GM21526 (cell line): ENCODE measurements around the gene PPARD.
"Not testable (repeated sequence)": the region's sequence is repeated elsewhere in the genome, so short reads cannot be mapped to it uniquely, and the experiment has no call there.

ENCODE experiments used
- ATAC-seq: cut with Tn5 transposase; IDR thresholded peaks from one replicate; pipeline ENCODE4 v1.9.1; 2021; ENCODE audit warnings: moderate library complexity; ENCODE audit not compliant: unreplicated experiment, low FRiP score

The PPARD gene

GRCh38 chr6:35403544-35404442 is 61.4 kb downstream of the PPARD start:
- ATAC-seq, result no peak

- no peak for ATAC-seq
Observed at GRCh38 chr6:35406711-35407485, 64.5 kb downstream of the PPARD start.

DNA sequence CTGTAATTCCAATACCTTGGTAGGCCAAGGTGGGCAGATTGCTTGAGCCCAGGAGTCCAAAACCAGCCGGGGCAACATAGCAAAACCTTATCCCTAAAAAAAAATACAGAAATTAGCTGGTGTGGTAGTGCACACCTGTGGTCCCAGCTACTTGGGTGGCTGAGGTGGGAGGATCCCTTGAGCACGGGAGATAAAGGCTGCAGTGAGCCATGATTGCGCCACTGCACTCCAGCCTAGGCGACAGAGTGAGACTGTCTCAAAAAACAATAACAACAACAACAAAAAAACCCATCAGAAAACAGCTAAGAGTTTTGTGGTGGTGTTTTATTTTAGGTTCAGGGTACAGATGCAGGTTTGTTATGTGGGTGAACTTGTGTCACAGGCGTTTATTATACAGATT is 66.9 kb downstream of the PPARD start:
- ATAC-seq, result no peak

DNA sequence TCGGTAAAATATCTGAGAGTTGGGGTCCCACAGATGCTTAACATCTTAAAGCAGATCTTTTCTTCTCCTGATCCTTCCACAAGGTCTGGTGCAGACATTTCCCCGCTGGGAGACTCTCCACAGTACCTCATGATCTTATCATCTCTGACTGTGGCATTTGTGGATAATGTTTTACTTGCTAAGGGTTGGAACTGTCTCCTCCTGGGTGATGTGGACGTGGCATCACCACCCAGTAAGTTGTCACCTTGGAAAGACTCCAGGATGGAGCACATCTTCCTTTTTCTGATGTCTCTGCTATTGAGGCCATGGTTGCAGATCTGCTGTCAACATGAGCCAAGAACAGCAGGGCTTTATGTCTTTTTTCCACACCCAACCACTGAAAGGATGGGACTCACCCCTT is 67.8 kb downstream of the PPARD start:
- ATAC-seq, result no peak

GRCh38 chr6:35411066-35411465 is 68.7 kb downstream of the PPARD start:
- no peak for ATAC-seq

- ATAC-seq, result no peak
Observed at GRCh38 chr6:35412102-35412501, 69.7 kb downstream of the PPARD start.

DNA sequence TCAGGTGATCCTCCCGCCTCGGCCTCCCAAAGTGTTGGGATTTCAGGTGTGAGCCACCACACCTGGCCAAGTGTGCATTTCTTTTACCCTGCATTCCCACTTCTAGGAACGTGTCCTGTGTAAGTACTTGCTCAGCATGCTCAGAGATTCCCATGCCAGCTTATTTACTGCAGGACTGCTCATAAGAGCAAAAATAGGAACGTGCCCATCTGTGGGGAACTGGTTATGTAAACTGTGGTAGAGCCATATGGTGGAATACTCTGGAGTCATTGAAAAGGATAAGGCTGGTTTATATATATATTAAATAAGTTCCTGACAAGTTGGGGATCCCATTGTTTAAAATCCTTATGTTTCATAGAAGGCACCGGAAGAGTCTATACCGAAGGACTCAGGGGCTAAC is 71.6 kb downstream of the PPARD start:
- ATAC-seq, result no peak

DNA sequence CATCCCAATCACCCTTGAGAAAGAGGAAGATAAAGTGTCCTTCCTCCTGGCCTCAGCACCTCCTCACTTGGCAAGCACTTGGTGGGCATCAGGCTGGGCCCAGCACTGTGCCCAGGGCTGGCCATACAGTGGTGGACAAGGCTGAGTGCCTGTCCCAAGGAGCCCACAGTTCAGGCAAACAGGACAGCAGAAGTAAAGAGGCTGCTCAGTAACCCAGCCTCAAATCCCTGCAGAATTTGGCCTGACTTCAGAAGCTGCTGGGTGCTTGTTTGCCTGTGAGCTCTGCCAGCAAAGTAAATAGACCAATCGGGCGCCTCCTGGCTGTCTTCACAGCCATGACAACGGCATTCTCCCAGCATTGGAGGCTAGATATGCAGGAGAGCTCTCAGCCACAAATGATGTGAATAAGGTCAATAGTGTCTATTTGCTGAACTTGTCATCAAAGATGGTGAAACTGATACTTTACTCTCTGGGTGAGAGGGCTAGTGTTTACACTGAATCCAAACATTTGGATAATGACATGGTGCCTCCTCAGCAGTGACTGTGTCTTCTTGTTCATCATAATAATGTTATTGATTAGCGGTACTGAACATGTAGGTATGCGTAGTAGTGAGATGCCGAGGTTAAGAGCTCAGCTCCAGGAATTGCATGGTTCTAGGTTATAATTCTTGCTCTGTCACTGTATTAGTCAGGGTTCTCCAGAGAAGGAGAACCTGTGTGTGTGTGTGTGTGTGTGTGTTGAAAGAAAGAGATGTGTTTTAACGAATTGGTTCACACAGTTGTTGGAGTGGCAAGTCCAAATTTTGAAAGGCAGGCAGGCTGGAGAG is 72.9 kb downstream of the PPARD start:
- no peak for ATAC-seq

- no peak for ATAC-seq
Observed at GRCh38 chr6:35417979-35418661, 75.8 kb downstream of the PPARD start.

DNA sequence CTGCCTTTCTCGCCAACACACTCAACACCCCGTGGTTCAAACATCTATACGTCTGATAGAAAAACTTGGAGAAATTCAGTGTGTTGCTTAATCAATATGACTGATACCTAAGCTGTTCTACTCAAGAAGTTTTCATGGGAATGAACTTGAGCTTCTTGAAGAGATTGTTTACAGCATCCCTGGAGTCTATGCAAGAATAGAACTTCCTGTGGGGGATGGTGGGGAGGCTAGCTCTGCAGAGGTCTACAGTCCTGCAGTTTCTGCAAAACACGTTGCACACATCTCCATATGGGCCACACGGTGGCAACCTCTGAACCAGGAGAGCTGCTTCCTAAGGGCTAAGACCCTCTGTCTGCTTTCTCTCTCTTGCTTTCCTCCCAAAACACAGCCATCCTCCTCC is 77.1 kb downstream of the PPARD start:
- ATAC-seq, result no peak

DNA sequence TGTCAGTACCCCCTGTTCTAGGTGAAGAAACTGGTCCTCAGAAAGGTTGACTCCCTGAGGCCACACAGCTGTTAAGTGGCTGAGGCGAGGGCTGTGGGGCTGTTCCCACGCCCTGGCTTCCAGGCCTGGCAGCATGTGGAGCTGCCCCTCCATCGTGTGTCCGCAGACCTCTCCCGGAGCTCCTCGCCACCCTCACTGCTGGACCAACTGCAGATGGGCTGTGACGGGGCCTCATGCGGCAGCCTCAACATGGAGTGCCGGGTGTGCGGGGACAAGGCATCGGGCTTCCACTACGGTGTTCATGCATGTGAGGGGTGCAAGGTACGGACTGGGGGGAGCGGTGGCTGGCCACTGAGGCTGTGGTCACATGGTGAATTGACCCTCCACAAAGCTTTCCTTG is 77.6 kb downstream of the PPARD start:
- ATAC-seq, result no peak

- ATAC-seq, result no peak
Observed at GRCh38 chr6:35425284-35425683, 82.9 kb downstream of the PPARD start.

- ATAC-seq, result no peak
Observed at GRCh38 chr6:35426074-35426473, 83.7 kb downstream of the PPARD start.

DNA sequence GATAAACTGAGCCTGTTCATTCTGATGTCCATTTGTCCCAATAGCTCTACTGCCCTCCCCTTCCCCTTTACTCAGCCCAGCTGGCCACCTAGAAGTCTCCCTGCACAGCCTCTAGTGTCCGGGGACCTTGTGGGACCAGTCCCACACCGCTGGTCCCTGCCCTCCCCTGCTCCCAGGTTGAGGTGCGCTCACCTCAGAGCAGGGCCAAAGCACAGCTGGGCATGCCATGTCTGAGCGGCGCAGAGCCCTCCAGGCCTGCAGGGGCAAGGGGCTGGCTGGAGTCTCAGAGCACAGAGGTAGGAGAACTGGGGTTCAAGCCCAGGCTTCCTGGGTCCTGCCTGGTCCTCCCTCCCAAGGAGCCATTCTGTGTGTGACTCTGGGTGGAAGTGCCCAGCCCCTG is 85.1 kb downstream of the PPARD start:
- no peak for ATAC-seq

DNA sequence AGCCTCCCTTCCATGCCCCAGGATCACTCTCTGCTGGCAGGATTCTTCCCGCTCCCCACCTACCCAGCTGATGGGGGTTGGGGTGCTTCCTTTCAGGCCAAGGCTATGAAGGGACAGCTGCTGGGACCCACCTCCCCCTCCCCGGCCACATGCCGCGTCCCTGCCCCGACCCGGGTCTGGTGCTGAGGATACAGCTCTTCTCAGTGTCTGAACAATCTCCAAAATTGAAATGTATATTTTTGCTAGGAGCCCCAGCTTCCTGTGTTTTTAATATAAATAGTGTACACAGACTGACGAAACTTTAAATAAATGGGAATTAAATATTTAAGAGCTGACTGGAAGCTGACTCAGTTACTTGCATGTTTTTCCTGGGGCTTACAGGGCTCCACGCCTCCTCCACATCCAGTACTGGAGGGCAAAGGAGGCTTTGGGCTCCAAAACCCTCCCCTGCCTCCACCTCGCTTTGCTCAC is 85.5 kb downstream of the PPARD start:
- no peak for ATAC-seq

DNA sequence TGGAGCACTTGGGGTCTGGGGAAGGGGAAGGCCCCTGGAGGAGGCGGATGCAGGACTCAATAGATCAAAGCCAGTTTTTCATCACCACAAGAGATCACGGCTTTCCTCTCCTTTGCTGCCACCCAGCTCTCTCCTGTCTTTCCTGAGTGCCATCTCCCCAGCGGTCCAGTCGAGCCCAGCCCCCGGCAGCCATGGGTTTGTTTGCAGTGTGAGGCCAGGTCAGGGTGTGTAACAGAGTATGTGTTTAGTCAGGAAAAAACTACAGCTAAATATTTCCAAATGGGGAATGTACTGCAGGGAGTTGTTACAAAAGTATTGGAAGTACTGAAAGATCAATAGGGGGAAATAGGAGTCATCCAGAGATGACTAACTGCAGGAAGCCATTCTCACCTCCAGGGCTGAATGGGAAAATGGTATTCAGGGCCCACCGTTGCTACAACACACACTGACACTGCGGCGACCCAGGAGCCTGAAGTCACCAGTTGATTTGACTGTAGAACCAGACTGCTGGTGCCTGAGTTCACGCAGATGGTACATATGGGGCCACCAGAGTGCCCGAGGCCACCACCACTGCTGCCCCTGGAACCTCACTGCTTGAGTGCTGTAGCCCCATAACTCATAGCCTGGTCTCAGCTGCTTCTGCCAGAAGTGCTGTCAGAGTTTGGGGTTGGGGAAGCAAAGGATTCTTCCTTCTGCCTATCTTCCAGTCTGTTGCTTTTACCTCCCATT is 86.2 kb downstream of the PPARD start:
- ATAC-seq, result no peak

- no peak for ATAC-seq
Observed at GRCh38 chr6:35429463-35429862, 87.1 kb downstream of the PPARD start.

GRCh38 chr6:35432291-35432690 is 89.9 kb downstream of the PPARD start:
- no peak for ATAC-seq

DNA sequence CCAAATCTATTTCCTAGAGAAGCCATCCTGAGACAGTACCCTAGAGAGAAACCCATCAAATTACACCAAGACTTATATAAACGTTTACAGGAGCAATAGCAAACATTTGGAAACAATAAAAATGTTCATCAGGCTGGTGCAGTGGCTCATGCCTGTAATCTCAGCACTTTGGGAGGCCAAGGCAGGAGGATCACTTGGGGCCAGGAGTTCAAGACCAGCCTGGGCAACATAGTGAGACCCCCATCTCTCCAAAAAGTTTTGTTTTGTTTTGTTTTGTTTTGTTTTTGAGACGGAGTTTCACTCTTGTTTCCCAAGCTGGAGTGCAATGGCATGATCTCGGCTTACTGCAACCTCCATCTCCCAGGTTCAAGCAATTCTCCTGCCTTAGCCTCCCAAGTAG is 90.3 kb downstream of the PPARD start:
- ATAC-seq, result not testable (repeated sequence)
